H9 (cell line): ENCODE results near the gene SPATA16. TPM values are rescaled to one million over a fixed set of nuclear protein-coding genes. Genes with fewer than 3 reads are reported as not detected.

Source experiments
- DNase-seq: peaks from one replicate; pipeline ENCODE4 v3.0.0-alpha.2; 2017
- H2AFZ ChIP-seq: one replicate; pipeline ENCODE4 v1.6.1; 2013; ENCODE audit warnings: mild to moderate bottlenecking, low read length, control low read depth, moderate library complexity
- H2AK5ac ChIP-seq: 2 replicates; pipeline ENCODE4 v1.6.1; 2013; ENCODE audit warnings: low read length, control low read depth, mixed read lengths; ENCODE audit not compliant: insufficient read length
- H2BK120ac ChIP-seq: one replicate; pipeline ENCODE4 v1.6.1; 2013; ENCODE audit warnings: low read depth, mild to moderate bottlenecking, low read length, control low read depth, inconsistent platforms; ENCODE audit not compliant: poor library complexity, severe bottlenecking
- H2BK12ac ChIP-seq: 2 replicates; pipeline ENCODE4 v1.6.1; 2013; ENCODE audit warnings: low read length, control low read depth, mixed read lengths, low read depth; ENCODE audit not compliant: insufficient read length
- H2BK15ac ChIP-seq: 2 replicates; pipeline ENCODE4 v1.6.1; 2013; ENCODE audit warnings: low read depth, low read length, control low read depth
- H2BK20ac ChIP-seq: one replicate; pipeline ENCODE4 v1.6.1; 2013; ENCODE audit warnings: low read depth, mild to moderate bottlenecking, low read length, control low read depth, inconsistent platforms; ENCODE audit not compliant: poor library complexity, severe bottlenecking
- H2BK5ac ChIP-seq: 2 replicates; pipeline ENCODE4 v1.6.1; 2013; ENCODE audit warnings: low read length, control low read depth, mixed read lengths; ENCODE audit not compliant: insufficient read length
- H3K14ac ChIP-seq: 2 replicates; pipeline ENCODE4 v1.6.1; 2013; ENCODE audit warnings: low read length, control low read depth; ENCODE audit not compliant: insufficient read depth
- H3K18ac ChIP-seq: 2 replicates; pipeline ENCODE4 v1.6.1; 2013; ENCODE audit warnings: low read depth, mild to moderate bottlenecking, mixed read lengths, low read length, control low read depth; ENCODE audit not compliant: insufficient read length
- H3K23ac ChIP-seq: 2 replicates; pipeline ENCODE4 v1.6.1; 2013; ENCODE audit warnings: low read length, control low read depth, mixed read lengths, low read depth; ENCODE audit not compliant: insufficient read length
- H3K23me2 ChIP-seq: 2 replicates; pipeline ENCODE4 v1.6.1; 2013; ENCODE audit warnings: low read depth, mild to moderate bottlenecking, mixed read lengths, low read length, control low read depth; ENCODE audit not compliant: insufficient read length, poor library complexity, severe bottlenecking
- H3K27ac ChIP-seq: 2 replicates; pipeline ENCODE4 v1.5.1; 2013; ENCODE audit warnings: low read length, control low read depth, mixed read lengths, low read depth; ENCODE audit not compliant: insufficient read length
- H3K27me3 ChIP-seq: 2 replicates; pipeline ENCODE4 v1.6.1; 2013; ENCODE audit warnings: low read length, control low read depth, inconsistent platforms; ENCODE audit not compliant: insufficient read depth
- H3K4ac ChIP-seq: 2 replicates; pipeline ENCODE4 v1.6.1; 2013; ENCODE audit warnings: low read depth, mild to moderate bottlenecking, control low read depth, inconsistent platforms, low read length, moderate library complexity
- H3K4me1 ChIP-seq: 2 replicates; pipeline ENCODE4 v1.6.1; 2013; ENCODE audit warnings: low read length, control low read depth, inconsistent platforms; ENCODE audit not compliant: insufficient read depth
- H3K4me2 ChIP-seq: 2 replicates; pipeline ENCODE4 v1.6.1; 2013; ENCODE audit warnings: low read length, control low read depth, mixed read lengths; ENCODE audit not compliant: insufficient read length, insufficient read depth
- H3K56ac ChIP-seq: 2 replicates; pipeline ENCODE4 v1.6.1; 2013; ENCODE audit warnings: low read depth, mild to moderate bottlenecking, mixed read lengths, low read length, control low read depth; ENCODE audit not compliant: insufficient read length
- H3K79me1 ChIP-seq: 2 replicates; pipeline ENCODE4 v1.6.1; 2013; ENCODE audit warnings: low read depth, mild to moderate bottlenecking, moderate library complexity, low read length, control low read depth, inconsistent platforms; ENCODE audit not compliant: insufficient read depth, poor library complexity, severe bottlenecking
- H3K79me2 ChIP-seq: 2 replicates; pipeline ENCODE4 v1.6.1; 2013; ENCODE audit warnings: low read length, control low read depth, inconsistent platforms; ENCODE audit not compliant: insufficient read depth
- H3K9ac ChIP-seq: 2 replicates; pipeline ENCODE4 v1.6.1; 2013; ENCODE audit warnings: low read length, control low read depth, mixed read lengths; ENCODE audit not compliant: insufficient read length; ENCODE audit errors: extremely low read depth
- H3K9me3 ChIP-seq: one replicate; pipeline ENCODE4 v1.6.1; 2013; ENCODE audit warnings: low read depth, low read length, inconsistent platforms; ENCODE audit not compliant: control insufficient read depth
- H3T11ph ChIP-seq: one replicate; pipeline ENCODE4 v1.6.1; 2013; ENCODE audit warnings: mild to moderate bottlenecking, low read length, control low read depth, inconsistent platforms
- H4K20me1 ChIP-seq: one replicate; pipeline ENCODE4 v1.6.1; 2013; ENCODE audit not compliant: control insufficient read depth, insufficient read length, insufficient read depth
- H4K5ac ChIP-seq: 2 replicates; pipeline ENCODE4 v1.6.1; 2013; ENCODE audit warnings: low read depth, mild to moderate bottlenecking, mixed read lengths, low read length, control low read depth; ENCODE audit not compliant: insufficient read length
- H4K8ac ChIP-seq: replicated peaks from 2 replicates; pipeline ENCODE4 v1.6.1; 2013; ENCODE audit warnings: low read length, control low read depth, mixed read lengths, low read depth; ENCODE audit not compliant: insufficient read length
- H4K91ac ChIP-seq: 2 replicates; pipeline ENCODE4 v1.6.1; 2013; ENCODE audit warnings: low read depth, mild to moderate bottlenecking, moderate library complexity, mixed read lengths, low read length, control low read depth; ENCODE audit not compliant: insufficient read length
- H3K27ac Mint-ChIP-seq, 3 experiments: 2 replicates in 2 of 3; 3 replicates in 1 of 3; pipeline ENCODE4 v1.8.0; 2020 to 2021; ENCODE audit warnings: mixed read lengths in 3 of 3, mild to moderate bottlenecking in 1 of 3, moderate library complexity in 1 of 3
- H3K27me3 Mint-ChIP-seq: 2 replicates; pipeline ENCODE4 v1.8.0; 2021; ENCODE audit warnings: low read depth, mild to moderate bottlenecking, moderate library complexity, mixed read lengths
- H3K36me3 Mint-ChIP-seq, 3 experiments: 2 replicates in 2 of 3; 3 replicates in 1 of 3; pipeline ENCODE4 v1.8.0; 2020 to 2021; ENCODE audit warnings: low read depth in 3 of 3, mixed read lengths in 3 of 3; ENCODE audit not compliant: insufficient read depth in 1 of 3
- H3K4me1 Mint-ChIP-seq, 2 experiments: 2 replicates each; pipeline ENCODE4 v1.8.0; 2020; ENCODE audit warnings: mixed read lengths in 2 of 2
- H3K4me3 Mint-ChIP-seq, 2 experiments: 2 replicates in 1 of 2; 3 replicates in 1 of 2; pipeline ENCODE4 v1.8.0; 2020 to 2021; ENCODE audit warnings: mild to moderate bottlenecking in 2 of 2, mixed read lengths in 2 of 2, moderate library complexity in 1 of 2
- H3K9me3 Mint-ChIP-seq, 2 experiments: 2 replicates in 1 of 2; 3 replicates in 1 of 2; pipeline ENCODE4 v1.8.0; 2020; ENCODE audit warnings: mild to moderate bottlenecking in 2 of 2, mixed read lengths in 2 of 2, moderate library complexity in 1 of 2
- CTCF ChIP-seq: fragments of 200-600 bp; sonication (generic); conservative IDR thresholded peaks from 3 replicates; pipeline ENCODE4 v1.8.0; 2021; ENCODE audit warnings: antibody characterized with exemption, mild to moderate bottlenecking
- WGBS: extraction: QIAGEN DNeasy Blood & Tissue Kit; methylation state at CpG from one replicate; pipeline ENCODE4 v1.1.7; 2013; ENCODE audit warnings: missing lambda C conversion rate, low lambda C conversion rate, mixed read lengths; ENCODE audit not compliant: insufficient read length; ENCODE audit errors: extremely low coverage; 5-methylcytosine and 5-hydroxymethylcytosine counted together
- total RNA-seq: library from RNA; stranded (reverse); gene quantifications from 2 replicates; pipeline ENCODE4 v1.2.1, GENCODE V29; 2021

Gene SPATA16
- total RNA-seq, 1 experiment from 2014 or later, result not detected

DNA sequence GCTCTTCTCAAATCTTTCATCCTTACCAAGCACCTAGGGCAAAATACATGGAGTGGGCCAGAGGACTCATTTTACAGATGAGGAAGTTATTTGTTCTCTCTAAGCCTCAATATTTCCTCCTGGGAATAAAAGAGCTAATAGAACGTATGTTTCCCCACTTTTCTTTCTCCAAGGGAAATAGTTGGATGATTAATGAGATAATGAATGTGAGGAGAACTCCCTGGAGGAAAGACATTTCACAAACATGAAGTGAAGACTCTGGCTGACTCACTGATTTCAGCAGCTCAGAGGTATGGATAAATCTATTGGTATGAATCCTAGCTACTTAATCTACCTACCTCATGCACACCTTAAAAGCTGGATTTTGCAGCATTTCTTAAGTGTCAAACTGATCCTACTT, 292.1 kb downstream of the SPATA16 start:
- no peak overlapping the region for H2BK120ac ChIP-seq
- Mint-ChIP-seq H3K36me3 (no peaks in the 10 kb centered on the region), H3K27me3 (no peaks in the 10 kb centered on the region), H3K4me3 (no peak overlapping the region), H3K4me1 (no peaks in the 10 kb centered on the region; a peak in 1 of 4 replicates), H3K27ac (no peak overlapping the region), H3K9me3 (0 out of 5 replicates have a peak, but pooled peaks cover 0 to 2% of the 10 kb centered on the region in 2 experiments)
- H3K79me2 ChIP-seq, result no peaks in the 10 kb centered on the region
- H3K23ac ChIP-seq, result no peak overlapping the region
- no CpG with 5 or more reads among the region's 1 CpG for WGBS
- no peak overlapping the region for H3K4me2 ChIP-seq
- H4K91ac ChIP-seq, result no peak overlapping the region
- H3K27me3 ChIP-seq, result no peaks in the 10 kb centered on the region
- H2AK5ac ChIP-seq, result no peak overlapping the region
- H3K4ac ChIP-seq, result no peak overlapping the region
- no peak overlapping the region for H3K9ac ChIP-seq
- H3K4me1 ChIP-seq, result peaks cover 7% of the 10 kb centered on the region; the same call in 1 of the 2 replicates
- no peak overlapping the region for H4K8ac ChIP-seq
- no peak for TF ChIP-seq CTCF
- no peak overlapping the region for H2BK5ac ChIP-seq
- H3T11ph ChIP-seq, result no peak overlapping the region
- H3K79me1 ChIP-seq, result no peaks in the 10 kb centered on the region
- H2BK12ac ChIP-seq, result no peak overlapping the region
- no peak overlapping the region for H4K5ac ChIP-seq
- no peak overlapping the region for H2BK20ac ChIP-seq
- no peaks in the 10 kb centered on the region for H3K23me2 ChIP-seq
- no peaks in the 10 kb centered on the region for H3K9me3 ChIP-seq
- H4K20me1 ChIP-seq, result no peaks in the 10 kb centered on the region
- H2BK15ac ChIP-seq, result no peak overlapping the region
- H2AFZ ChIP-seq, result no peak overlapping the region
- H3K14ac ChIP-seq, result no peak overlapping the region
- H3K18ac ChIP-seq, result no peak overlapping the region
- no peak overlapping the region for H3K56ac ChIP-seq
- no peak for DNase-seq
- no peak overlapping the region for H3K27ac ChIP-seq
